Adrenal gland (tissue), 5 donors: ENCODE results near the gene DIP2C.

Experiments used
- POLR2A ChIP-seq, 2 donors: fragments of 450-650 bp; IDR thresholded peaks; one replicate each; pipeline ENCODE4 v1.6.1; 2017; ENCODE audit warnings: antibody characterized with exemption in 2 of 2, mild to moderate bottlenecking in 2 of 2, moderate library complexity in 1 of 2
- TF ChIP-seq, protein P1 (sequence below), 6 experiments: fragments of 450-650 bp in 4 of 6; fragments of 200-600 bp in 2 of 6; sonication (generic) in 1 of 6; IDR thresholded peaks; 1 replicate in 5 of 6; 2 replicates in 1 of 6; pipeline versions ENCODE4 v1.5.1 to v1.8.0; 2016 to 2021; ENCODE audit warnings: antibody characterized with exemption in 6 of 6, mild to moderate bottlenecking in 2 of 6, moderate library complexity in 1 of 6
- donor health status: DM: no; HTN: no; CAD: no.

DNA sequence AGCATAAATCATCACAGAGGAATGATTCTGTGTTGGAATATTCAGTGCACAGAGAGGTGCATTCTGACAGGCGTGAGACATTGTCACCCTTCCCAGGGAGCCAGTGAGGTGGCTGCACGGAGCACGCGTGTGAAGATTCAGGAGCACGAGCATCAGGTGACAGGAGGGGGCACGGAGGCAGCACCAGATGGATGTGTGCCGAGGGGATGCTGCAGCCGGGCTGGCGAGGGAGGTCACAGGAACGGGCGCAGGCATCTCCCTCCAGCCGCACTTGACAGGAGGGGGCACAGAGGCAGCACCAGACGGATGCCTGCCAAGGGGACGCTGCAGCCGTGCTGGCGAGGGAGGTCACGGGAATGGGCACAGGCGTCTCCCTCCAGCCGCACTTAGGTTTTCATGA lies 66.5 kb downstream of the DIP2C start:
- no peak for TF ChIP-seq POLR2A (IDR thresholded peaks at IDR 0.05)
- TF ChIP-seq, protein P1, sequence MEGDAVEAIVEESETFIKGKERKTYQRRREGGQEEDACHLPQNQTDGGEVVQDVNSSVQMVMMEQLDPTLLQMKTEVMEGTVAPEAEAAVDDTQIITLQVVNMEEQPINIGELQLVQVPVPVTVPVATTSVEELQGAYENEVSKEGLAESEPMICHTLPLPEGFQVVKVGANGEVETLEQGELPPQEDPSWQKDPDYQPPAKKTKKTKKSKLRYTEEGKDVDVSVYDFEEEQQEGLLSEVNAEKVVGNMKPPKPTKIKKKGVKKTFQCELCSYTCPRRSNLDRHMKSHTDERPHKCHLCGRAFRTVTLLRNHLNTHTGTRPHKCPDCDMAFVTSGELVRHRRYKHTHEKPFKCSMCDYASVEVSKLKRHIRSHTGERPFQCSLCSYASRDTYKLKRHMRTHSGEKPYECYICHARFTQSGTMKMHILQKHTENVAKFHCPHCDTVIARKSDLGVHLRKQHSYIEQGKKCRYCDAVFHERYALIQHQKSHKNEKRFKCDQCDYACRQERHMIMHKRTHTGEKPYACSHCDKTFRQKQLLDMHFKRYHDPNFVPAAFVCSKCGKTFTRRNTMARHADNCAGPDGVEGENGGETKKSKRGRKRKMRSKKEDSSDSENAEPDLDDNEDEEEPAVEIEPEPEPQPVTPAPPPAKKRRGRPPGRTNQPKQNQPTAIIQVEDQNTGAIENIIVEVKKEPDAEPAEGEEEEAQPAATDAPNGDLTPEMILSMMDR (IDR thresholded peaks at IDR 0.05), result no peak
